Stimulated activated naive CD8-positive, alpha-beta T cell treated with anti-CD3 and anti-CD28 coated beads, Interleukin-15, amount 100 ng/mL, for 72 hours (primary cell): ENCODE data around the gene LCNL1.
A peak's percentile ranks its signal among the peaks of the same experiment; 100 is the strongest.

Experiments
- ATAC-seq: fragments of 150-1000 bp; cut with Tn5 transposase; 2 replicates; pipeline ENCODE4 v1.10.0; 2021; ENCODE audit warnings: mild to moderate bottlenecking, moderate library complexity
- DNase-seq, 2 donors: peaks; one replicate each; pipeline ENCODE4 v3.0.0; 2021 to 2022
- H3K27ac Mint-ChIP-seq, 2 donors: one replicate each; pipeline ENCODE4 v1.8.0; 2022; ENCODE audit warnings: mild to moderate bottlenecking in 2 of 2, mixed read lengths in 2 of 2, moderate library complexity in 2 of 2
- H3K27me3 Mint-ChIP-seq: one replicate; pipeline ENCODE4 v1.8.0; 2022; ENCODE audit warnings: mixed read lengths
- H3K4me1 Mint-ChIP-seq: one replicate; pipeline ENCODE4 v1.8.0; 2022; ENCODE audit warnings: mild to moderate bottlenecking, mixed read lengths
- H3K4me3 Mint-ChIP-seq, 2 donors: one replicate each; pipeline ENCODE4 v1.8.0; 2022; ENCODE audit warnings: mild to moderate bottlenecking in 2 of 2, mixed read lengths in 2 of 2, moderate library complexity in 1 of 2
- H3K9me3 Mint-ChIP-seq, 2 donors: one replicate each; pipeline ENCODE4 v1.8.0; 2022; ENCODE audit warnings: mixed read lengths in 2 of 2

Gene LCNL1

DNA sequence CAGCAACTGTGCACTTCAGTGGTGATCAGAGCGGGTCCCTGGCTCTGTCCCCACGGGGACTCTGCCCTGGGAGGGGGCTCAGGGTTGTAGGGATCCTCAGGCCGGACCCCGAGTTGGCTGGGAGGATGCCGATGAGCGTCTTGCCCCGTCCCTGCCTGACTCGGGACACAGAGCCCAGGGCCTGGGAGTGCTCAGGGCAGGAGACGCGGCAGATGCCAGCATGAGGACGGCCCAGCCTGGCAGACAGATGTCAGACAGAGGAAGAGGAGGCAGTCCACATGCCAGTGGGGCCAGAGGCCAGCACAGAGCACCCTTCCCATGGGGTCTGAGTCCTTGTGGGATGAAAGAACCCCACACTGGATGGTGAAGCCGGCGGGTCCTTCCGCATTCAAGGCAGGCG is 19.5 kb upstream of the LCNL1 start:
- H3K27me3 Mint-ChIP-seq = no peaks in the 10 kb centered on the region
- H3K4me1 Mint-ChIP-seq = peaks cover 68% of the 10 kb centered on the region
- ATAC-seq (no peak), DNase-seq (no peak)
- no peaks in the 10 kb centered on the region for H3K9me3 Mint-ChIP-seq
- peak overlapping the region in 1 of 2 donors; percentile 19 for H3K27ac Mint-ChIP-seq
- no peak overlapping the region for H3K4me3 Mint-ChIP-seq

DNA sequence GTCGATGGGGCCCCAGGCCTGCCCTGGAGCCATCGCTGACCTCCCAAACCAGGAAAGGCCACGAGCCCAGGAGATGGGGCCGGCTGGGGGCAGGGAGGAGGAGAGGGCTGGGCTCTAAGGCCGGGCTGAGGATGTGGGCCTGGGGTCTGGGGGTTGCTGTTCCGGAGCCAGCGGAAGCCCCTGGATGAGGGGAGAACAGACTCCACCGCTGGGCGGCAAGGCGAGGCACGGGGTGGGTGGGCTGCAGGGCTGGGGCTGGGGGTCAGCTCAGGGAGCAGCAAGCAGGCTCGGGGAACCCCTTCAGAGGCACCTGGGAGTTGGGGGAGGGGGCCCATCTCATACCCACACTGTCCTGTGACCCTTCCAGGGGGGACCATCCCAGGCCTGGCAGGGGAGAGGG is 19.0 kb upstream of the LCNL1 start:
- Mint-ChIP-seq H3K27ac (no peak overlapping the region), H3K9me3 (no peaks in the 10 kb centered on the region), H3K4me1 (peaks cover 64% of the 10 kb centered on the region), H3K4me3 (no peak overlapping the region), H3K27me3 (no peaks in the 10 kb centered on the region)
- DNase-seq (no peak), ATAC-seq (peak; percentile 15)

DNA sequence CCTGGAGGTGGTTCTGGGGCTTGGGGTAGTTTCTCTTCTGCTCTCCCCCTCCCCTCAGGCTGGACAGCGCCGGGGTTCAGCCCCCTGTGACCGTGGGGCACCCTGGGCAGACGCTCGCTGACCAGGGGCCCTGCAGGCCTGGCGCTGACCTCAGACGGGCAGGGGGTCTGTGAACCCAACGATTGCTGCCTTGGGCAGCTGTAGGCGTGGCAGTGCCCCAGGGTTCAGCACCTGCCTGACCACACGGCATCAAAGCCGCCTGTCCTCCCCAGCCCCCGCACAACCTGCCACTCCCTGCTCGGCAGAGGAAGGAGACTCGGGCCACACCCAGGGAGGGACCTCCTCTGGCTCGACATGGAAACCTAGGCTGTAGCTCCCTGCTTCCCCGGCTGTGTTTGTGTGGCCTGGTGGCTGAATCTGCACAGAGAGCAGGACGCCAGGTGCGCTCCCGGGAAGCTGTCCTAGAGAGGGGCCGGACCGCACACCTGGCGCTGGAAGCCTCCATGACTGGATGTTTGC is 18.6 kb upstream of the LCNL1 start:
- ATAC-seq (no peak), DNase-seq (no peak)
- no peak overlapping the region for H3K4me3 Mint-ChIP-seq
- H3K9me3 Mint-ChIP-seq = no peaks in the 10 kb centered on the region
- no peak overlapping the region for H3K27ac Mint-ChIP-seq
- peaks cover 59% of the 10 kb centered on the region for H3K4me1 Mint-ChIP-seq
- no peaks in the 10 kb centered on the region for H3K27me3 Mint-ChIP-seq

DNA sequence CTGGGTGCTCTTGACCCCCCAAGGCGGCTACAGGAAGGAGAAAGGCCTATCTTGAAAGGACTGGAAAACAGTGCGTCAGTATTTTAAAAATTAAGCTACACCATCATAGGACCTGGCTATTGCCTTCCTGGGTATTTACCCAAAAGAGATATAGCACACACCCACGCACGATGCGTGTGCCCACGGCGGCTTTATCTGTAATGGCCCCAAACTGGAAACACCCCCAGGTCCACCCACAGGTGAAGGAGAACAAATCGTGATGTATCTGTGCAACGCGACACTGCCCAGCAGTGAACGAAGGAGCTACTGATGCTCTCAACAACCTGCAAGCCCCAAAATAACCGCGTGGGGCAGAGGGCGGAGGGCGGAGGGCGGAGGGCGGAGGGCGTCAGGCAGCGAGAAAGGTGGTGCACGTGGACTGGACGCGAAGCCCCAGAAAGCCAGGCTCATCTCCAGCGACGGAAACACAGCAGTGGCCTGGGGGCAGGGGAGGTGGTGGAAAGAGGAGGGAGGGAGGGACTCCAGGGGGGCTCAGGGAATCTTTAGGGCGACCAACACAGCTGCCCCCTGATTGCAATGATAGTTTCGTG is 17.9 kb upstream of the LCNL1 start:
- no peak overlapping the region for H3K4me3 Mint-ChIP-seq
- H3K27me3 Mint-ChIP-seq = no peaks in the 10 kb centered on the region
- no peak for ATAC-seq
- DNase-seq = no peak
- peaks cover 54% of the 10 kb centered on the region for H3K4me1 Mint-ChIP-seq
- H3K27ac Mint-ChIP-seq = no peak overlapping the region
- no peaks in the 10 kb centered on the region for H3K9me3 Mint-ChIP-seq

DNA sequence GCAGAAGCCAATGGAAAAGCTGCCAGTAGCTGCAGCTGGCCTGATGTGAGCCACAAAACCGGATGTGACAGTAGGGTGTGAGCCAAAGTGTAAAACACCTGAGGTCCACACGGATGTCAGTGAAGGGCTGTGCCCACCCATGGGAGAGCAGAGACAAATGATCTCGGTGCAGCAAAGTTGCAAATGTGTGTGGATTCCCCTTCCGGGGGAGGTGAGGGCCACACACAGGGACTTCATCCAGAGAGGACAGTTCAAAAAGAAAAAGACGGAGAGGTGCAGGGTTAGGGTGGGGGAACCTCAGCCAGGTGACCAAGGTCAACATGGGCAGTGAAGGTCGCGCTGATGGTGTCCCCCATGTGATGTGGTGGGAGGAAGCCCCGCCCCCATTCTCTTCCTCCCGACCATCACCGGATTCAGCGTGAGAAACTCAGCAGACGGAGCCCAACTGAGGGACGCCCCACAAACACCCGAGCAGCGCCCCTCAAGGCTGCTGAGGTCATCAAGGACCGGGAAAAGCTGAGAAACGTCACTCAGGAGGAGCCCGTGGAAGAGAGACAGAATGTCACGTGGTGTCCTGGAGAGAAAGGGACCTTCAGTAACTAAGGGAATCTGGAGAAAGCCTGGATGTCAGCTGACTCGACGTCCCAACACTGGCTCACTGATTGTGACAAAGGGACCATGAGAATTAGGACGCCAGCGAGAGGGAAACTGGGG is 16.9 kb upstream of the LCNL1 start:
- peaks cover 51% of the 10 kb centered on the region for H3K4me1 Mint-ChIP-seq
- DNase-seq = no peak
- H3K27me3 Mint-ChIP-seq = no peaks in the 10 kb centered on the region
- H3K9me3 Mint-ChIP-seq = no peaks in the 10 kb centered on the region
- ATAC-seq = peak; percentile 73
- peak overlapping the region in 1 of 2 donors; percentile 86 for H3K27ac Mint-ChIP-seq
- H3K4me3 Mint-ChIP-seq = peak overlapping the region; percentile 72 to 78

DNA sequence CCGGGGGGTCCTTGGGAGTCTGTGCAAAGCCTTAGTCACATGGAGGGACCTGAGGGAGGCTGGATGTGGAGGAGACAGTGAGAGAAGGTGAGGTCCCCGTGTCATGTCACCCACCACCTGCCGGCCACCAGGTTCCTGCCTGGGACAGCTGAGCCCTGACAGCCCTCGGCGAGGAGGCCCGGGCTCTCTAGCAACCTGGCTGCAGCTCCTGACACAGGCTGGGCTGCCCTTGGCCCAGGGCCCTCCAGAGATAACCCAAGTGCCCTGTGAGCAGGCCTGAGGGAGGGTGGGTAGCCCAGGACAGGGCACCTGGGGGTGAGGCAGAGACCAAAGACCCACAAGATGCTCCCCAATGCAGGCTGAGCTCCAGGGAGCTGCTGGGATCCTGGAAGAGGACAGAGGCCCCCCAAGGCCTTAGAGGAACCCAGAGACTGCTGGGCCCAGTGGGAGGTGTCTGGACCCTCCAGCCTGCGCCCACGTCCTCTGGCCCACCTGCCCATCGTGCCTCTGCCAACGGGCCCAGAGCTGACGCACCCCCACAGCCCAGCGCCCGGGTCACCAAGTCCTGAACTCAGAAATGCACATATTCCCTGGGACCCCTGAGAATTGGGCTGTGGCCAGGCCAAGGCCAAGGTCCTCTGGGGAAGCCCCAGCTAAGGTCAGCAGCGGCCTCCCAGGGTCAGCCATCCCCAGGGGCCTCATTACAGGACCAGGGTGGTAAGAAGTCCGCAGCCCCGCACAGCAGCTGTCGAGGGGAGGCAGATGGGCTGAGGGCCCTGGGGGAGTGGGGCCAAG is 14.3 kb upstream of the LCNL1 start:
- Mint-ChIP-seq H3K4me3 (no peak overlapping the region), H3K27me3 (no peaks in the 10 kb centered on the region), H3K4me1 (peaks cover 32% of the 10 kb centered on the region), H3K27ac (no peak overlapping the region), H3K9me3 (no peaks in the 10 kb centered on the region)
- no peak for DNase-seq
- ATAC-seq = no peak

DNA sequence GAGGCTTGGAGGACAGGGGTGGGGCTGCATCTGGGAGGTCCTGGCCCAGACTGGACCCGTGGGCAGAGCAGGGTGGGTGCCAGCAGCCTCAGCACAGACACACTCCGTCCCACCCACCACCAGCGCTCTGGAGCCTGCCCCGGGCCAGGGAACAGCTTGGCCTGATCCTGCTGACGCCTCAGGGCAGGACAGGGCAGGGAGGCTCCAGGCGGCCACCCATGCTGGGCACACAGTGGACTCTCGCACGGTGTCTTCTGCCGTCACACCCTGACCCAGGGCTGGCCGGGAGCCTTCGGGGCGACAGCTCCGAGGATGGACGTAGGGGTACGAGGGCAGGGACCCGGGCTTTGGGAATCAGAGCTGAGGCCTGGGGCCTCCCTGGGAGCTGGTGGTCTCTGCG is 13.6 kb upstream of the LCNL1 start:
- Mint-ChIP-seq H3K4me3 (no peak overlapping the region), H3K27ac (no peak overlapping the region), H3K9me3 (no peaks in the 10 kb centered on the region), H3K27me3 (no peaks in the 10 kb centered on the region), H3K4me1 (peaks cover 35% of the 10 kb centered on the region)
- no peak for ATAC-seq
- DNase-seq = no peak

DNA sequence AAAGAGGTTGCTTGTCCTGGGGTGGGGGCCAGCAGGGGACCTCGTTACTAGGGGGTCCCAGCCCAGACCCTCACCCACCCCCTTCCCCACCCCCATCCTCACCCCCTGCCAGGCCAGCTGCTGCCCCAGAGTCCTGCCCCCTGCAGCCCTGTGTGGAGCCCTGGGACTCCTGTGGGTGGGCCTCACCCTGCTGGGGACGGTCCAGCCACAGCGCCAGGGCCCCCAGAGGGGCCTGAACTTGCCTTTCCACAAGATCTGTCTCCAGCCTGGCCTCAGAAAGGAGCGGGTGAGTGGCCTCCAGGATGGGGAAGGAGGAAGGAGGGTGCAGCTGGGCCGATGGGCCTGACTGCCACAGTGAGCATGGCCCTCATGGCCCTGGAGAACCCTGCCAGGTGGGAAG is 13.0 kb upstream of the LCNL1 start:
- Mint-ChIP-seq H3K4me3 (no peak overlapping the region), H3K27ac (no peak overlapping the region), H3K4me1 (peaks cover 32% of the 10 kb centered on the region), H3K27me3 (no peaks in the 10 kb centered on the region), H3K9me3 (no peaks in the 10 kb centered on the region)
- ATAC-seq = no peak
- DNase-seq = no peak

DNA sequence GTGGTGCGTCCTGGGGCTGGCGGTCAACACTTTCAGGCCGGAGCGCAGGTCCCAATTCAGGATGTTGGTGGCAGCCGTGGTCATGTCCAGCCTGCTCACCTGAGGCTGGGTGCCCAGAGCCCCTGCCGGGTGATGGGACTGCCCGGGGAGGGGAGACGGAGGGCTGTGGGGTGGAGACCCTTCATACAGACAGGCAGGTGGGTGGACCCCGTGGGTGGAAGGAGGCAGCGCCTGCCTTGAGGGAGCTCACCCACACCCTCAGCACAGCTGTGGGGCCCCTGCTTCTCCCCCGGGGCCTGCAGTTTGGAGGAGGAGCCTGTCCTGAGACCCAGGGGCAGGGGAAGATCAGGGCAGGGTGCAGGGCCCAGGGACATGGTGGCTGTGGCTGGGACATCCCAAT is 12.4 kb upstream of the LCNL1 start:
- Mint-ChIP-seq H3K4me1 (peaks cover 34% of the 10 kb centered on the region), H3K9me3 (no peaks in the 10 kb centered on the region), H3K27ac (peak overlapping the region in 1 of 2 donors; percentile 8), H3K4me3 (no peak overlapping the region), H3K27me3 (no peaks in the 10 kb centered on the region)
- ATAC-seq (no peak), DNase-seq (no peak)

DNA sequence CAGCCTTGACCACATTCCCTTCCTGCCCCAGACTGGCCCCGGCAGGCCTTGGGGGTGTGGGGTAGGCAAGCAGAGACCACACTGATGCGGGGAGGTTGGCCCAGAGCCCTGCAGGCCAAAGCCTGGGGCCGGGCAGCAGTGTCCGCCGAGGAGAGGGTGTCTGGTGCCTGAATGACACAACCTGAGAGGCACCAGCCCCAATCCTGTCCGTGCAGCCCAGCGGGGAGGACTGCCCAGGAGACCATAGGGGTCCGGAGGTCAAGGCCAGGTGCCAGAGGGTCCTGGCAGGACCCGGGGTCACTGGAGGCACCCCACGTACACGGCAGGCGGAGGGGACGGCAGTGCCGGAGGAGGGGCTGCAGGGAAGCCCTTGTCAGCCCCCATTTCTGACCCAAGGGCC is 11.0 kb upstream of the LCNL1 start:
- ATAC-seq = no peak
- H3K4me3 Mint-ChIP-seq = no peak overlapping the region
- H3K9me3 Mint-ChIP-seq = no peaks in the 10 kb centered on the region
- no peaks in the 10 kb centered on the region for H3K27me3 Mint-ChIP-seq
- H3K27ac Mint-ChIP-seq = no peak overlapping the region
- DNase-seq = no peak
- H3K4me1 Mint-ChIP-seq = peaks cover 35% of the 10 kb centered on the region

DNA sequence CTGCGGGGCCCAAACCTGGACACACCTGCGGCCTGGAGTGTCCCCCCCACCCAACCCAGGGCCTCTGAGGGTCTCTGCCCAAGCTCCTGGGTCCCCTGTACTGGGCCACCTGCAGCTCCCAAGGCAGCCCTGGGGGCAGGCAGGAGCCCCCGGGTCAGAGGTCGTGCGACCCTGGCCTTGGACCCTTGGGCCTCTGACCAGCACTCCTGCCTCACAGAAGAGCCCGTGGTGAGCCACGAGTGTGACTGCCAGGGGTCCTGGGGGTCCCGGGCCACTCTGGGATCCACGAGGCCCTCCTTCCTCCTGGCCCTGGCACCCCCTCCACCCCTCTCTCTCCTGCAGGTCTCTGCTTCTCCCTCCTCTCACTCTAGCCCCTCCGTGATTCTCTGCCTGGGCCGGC is 10.5 kb upstream of the LCNL1 start:
- DNase-seq = no peak
- H3K4me1 Mint-ChIP-seq = peaks cover 41% of the 10 kb centered on the region
- H3K9me3 Mint-ChIP-seq = no peaks in the 10 kb centered on the region
- no peak overlapping the region for H3K27ac Mint-ChIP-seq
- no peaks in the 10 kb centered on the region for H3K27me3 Mint-ChIP-seq
- ATAC-seq = no peak
- no peak overlapping the region for H3K4me3 Mint-ChIP-seq

DNA sequence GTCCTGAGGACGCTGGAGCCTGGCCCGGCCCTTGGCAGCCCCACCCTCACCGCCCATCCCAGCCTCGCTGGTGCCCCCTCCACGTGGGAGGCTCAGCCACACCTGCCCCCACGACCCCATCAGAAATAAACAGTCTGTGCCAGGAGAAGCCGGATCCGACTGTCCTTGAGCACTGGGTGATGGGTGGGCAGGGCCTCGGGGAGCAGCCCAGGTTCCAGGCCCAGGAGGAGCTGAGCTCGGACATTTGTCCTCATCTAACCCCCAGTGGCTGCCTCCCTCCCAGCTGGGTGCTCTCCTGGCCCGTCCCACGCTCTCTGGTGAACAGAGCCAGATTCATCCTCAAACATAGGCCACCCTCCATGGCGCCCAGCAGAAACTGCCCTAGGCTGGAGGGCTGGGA is 10.1 kb upstream of the LCNL1 start:
- no peaks in the 10 kb centered on the region for H3K27me3 Mint-ChIP-seq
- H3K4me3 Mint-ChIP-seq = no peak overlapping the region
- no peaks in the 10 kb centered on the region for H3K9me3 Mint-ChIP-seq
- H3K4me1 Mint-ChIP-seq = peaks cover 45% of the 10 kb centered on the region
- DNase-seq (no peak), ATAC-seq (no peak)
- H3K27ac Mint-ChIP-seq = no peak overlapping the region

DNA sequence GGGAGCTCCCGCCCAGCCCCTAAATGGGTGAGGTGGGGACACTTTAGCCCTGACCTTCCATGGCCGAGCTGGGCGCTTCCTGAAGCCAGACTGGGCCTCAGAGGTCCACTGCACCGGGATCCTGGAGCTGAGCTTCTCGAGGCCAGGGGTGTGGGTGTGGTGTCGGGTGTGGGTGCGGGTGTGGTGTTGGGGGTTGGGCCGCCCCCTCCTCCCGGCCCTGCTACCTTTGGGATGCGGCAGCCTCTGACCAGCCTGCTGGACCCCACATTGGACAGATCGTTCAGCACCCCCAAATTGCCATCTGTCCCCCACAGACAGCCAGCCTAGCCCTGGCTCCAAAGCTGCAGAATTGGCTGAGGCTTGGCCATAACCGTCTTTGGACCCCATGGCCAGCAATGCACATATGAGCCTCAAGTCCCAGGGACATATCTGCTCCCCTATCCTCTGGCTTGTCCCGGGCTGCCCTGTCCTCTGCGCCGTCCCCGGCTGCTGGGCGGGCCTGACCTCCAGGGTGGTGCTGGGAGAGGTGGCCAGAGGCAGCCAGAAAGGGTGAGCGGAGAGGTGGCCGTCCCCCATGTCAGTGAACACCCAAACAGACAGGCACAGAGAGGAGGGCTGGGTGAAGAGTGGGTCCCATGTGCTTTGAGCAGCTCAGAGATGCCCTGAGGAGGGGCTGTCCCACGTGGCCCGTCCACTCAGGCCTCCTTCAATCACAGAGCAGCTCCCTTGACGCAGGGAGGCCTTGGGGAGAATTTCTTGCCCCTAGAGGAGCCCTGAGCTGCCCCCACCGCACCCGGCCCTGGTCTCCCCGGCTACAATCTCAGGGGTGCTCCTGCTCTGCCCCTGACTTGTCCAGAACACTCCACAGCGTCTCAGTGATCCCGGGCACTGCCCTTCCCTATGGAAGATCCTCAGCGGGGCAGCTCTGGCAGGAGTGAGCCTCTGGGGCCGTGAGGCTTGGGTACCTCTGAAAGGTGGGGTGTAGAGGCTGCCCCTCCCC is 8.9 kb upstream of the LCNL1 start:
- Mint-ChIP-seq H3K4me3 (no peak overlapping the region), H3K27me3 (no peaks in the 10 kb centered on the region), H3K4me1 (peaks cover 45% of the 10 kb centered on the region), H3K27ac (no peak overlapping the region), H3K9me3 (no peaks in the 10 kb centered on the region)
- DNase-seq (no peak), ATAC-seq (no peak)

DNA sequence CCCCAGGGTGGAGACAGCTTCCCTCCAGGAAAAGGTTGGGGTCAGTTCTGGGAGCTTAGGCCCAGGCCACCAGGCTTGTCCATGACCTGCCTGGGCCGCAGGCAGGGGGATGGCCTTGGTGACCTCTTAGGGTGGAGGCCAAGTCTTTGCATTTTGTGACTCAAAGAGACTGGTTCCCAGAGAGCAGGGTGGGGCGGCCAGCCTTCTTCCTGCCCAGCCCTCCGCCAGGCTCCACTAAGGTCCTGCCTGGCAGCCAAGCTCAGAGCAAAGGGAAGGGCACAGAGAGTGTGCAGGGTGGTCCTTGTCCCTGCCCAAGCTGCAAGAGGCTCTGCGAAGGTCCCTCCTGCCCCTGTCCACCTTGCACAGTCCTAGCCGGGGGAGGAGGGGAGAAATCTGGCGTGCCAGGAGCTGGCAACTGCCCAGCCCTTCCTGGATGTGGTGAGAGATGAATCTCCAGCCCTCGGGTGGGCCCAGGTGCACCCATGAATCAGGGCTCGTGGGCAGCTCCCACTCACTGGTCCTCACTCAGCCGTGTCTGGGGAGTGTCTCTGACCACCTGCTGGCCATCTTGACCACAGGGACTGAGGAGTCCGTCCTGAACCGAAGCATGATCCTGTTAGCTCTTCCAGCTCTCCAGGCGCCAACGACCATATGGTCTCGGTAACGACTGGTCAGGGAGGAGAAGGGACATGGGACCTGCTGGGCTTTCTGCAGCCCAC is 7.8 kb upstream of the LCNL1 start:
- ATAC-seq (no peak), DNase-seq (no peak)
- Mint-ChIP-seq H3K27ac (no peak overlapping the region), H3K4me3 (no peak overlapping the region), H3K9me3 (no peaks in the 10 kb centered on the region), H3K4me1 (peaks cover 43% of the 10 kb centered on the region), H3K27me3 (no peaks in the 10 kb centered on the region)

DNA sequence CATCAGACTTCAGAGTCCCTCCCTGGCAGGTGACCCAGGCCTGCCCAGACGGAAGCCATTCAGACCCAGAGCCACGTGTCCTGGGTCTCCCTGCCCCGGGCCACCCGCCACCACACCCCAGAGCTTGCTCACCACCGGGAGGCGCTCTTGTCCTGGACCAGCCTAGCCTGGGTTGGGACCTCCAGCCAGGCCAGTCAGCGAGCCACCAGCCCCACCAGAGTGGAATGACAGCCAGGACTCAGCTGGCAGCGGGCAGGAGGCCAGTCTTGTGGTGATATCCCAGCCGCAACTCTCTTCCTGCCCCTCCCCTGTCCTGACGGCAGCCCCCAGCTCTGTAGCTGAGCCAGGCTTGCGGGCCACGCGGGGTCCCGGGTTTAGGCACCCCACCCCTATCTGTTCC is 7.1 kb upstream of the LCNL1 start:
- ATAC-seq = peak; percentile 19
- H3K27ac Mint-ChIP-seq = no peak overlapping the region

More for the DNA sequence above, 7.1 kb upstream of the LCNL1 start:
- Mint-ChIP-seq H3K27me3 (no peaks in the 10 kb centered on the region), H3K4me1 (peaks cover 37% of the 10 kb centered on the region), H3K9me3 (no peaks in the 10 kb centered on the region), H3K4me3 (no peak overlapping the region)
- DNase-seq = peak in 1 of 2 donors; percentile 56
